ENCODE results near the gene CSTPP1.

DNA sequence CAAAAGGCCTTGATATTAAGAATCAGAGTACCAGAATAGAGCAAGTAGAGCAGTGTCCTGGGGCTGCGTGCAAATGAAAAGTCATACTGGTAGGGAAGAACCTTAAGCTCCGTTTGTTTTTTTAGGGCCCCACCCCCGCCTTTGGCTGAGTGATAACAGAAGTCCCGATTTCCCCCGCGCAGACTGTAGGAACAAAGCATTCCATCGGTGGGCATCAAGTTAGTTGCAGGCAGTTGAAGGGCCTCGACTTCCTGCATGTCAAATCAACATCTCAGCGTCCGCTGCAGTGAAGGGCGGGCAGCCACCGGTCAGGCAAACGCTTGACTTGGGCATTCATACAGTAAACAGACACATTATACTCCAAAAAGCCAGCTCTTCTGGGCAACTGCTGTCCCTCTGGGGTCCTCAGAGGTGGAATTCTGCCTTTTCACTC lies 29.9 kb upstream of the CSTPP1 start:
- TF ChIP-seq, protein P1, sequence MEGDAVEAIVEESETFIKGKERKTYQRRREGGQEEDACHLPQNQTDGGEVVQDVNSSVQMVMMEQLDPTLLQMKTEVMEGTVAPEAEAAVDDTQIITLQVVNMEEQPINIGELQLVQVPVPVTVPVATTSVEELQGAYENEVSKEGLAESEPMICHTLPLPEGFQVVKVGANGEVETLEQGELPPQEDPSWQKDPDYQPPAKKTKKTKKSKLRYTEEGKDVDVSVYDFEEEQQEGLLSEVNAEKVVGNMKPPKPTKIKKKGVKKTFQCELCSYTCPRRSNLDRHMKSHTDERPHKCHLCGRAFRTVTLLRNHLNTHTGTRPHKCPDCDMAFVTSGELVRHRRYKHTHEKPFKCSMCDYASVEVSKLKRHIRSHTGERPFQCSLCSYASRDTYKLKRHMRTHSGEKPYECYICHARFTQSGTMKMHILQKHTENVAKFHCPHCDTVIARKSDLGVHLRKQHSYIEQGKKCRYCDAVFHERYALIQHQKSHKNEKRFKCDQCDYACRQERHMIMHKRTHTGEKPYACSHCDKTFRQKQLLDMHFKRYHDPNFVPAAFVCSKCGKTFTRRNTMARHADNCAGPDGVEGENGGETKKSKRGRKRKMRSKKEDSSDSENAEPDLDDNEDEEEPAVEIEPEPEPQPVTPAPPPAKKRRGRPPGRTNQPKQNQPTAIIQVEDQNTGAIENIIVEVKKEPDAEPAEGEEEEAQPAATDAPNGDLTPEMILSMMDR (IDR thresholded peaks at IDR 0.05) = no peak
- TF ChIP-seq POLR2AphosphoS5 (IDR thresholded peaks at IDR 0.05) = no peak
- TF ChIP-seq EP300 (IDR thresholded peaks at IDR 0.05; ENCODE audit: low read depth) = no peak
